Activated naive CD8-positive, alpha-beta T cell treated with anti-CD3 and anti-CD28 coated beads for 36 hours (primary cell): ENCODE results near the gene NPSR1. TPM values are rescaled to one million over a fixed set of nuclear protein-coding genes. Genes with fewer than 3 reads are reported as not detected.
"Not testable (repeated sequence)": the region's sequence is repeated elsewhere in the genome, so short reads cannot be mapped to it uniquely, and the experiment has no call there.

Experiments
- DNase-seq: peaks from one replicate; pipeline ENCODE4 v3.0.0; 2021
- H3K27ac Mint-ChIP-seq: one replicate; pipeline ENCODE4 v1.8.0; 2022; ENCODE audit warnings: mild to moderate bottlenecking, moderate library complexity, mixed read lengths
- H3K27me3 Mint-ChIP-seq: one replicate; pipeline ENCODE4 v1.8.0; 2022; ENCODE audit warnings: mild to moderate bottlenecking, mixed read lengths
- H3K36me3 Mint-ChIP-seq: one replicate; pipeline ENCODE4 v1.8.0; 2021; ENCODE audit warnings: mild to moderate bottlenecking, mixed read lengths
- H3K4me1 Mint-ChIP-seq: one replicate; pipeline ENCODE4 v1.8.0; 2021; ENCODE audit warnings: mixed read lengths
- H3K4me3 Mint-ChIP-seq: one replicate; pipeline ENCODE4 v1.8.0; 2022; ENCODE audit warnings: mild to moderate bottlenecking, moderate library complexity, mixed read lengths
- H3K9me3 Mint-ChIP-seq: one replicate; pipeline ENCODE4 v1.8.0; 2022; ENCODE audit warnings: mixed read lengths
- total RNA-seq, 2 experiments: library from RNA; stranded (reverse); gene quantifications; one replicate each; pipeline ENCODE4 v1.2.3, GENCODE V29; 2021

Gene NPSR1
- total RNA-seq, 2 experiments from 2014 or later, result not detected

DNA sequence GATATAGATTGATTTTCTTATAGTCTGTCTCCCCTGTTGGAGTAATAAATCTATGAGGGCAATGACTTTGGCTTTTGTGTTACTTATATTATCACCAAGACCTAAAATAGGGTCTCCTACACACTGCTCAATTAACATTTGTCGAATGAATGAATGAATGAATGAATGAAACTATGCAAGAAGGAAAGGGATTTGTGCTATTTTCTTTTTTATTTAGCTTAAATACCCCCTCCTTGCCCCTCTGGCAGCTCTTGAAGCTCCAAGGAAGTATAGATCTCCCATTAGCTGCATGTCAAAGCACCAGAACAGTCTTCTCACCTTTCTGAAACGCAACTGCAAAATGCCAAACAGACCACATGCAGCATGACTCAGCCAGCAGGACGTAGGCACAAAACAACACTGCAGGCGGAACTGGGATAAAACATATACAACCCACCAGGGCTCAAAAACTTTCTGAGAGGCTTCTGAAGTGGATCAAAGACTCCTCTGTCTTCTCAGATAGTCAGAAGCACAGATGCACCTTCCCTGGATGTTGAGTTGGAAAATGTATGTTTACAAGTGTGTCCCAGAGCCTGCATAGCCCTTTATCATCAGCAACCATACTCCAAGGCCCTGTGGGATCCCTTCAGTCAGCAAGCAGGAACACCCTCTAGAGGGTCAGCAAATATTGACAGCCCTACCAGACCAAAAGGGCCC is 187.8 kb downstream of the NPSR1 start:
- no peak overlapping the region for H3K4me3 Mint-ChIP-seq
- H3K9me3 Mint-ChIP-seq, result no peaks in the 10 kb centered on the region
- peaks cover 17% of the 10 kb centered on the region for H3K27me3 Mint-ChIP-seq
- H3K36me3 Mint-ChIP-seq, result no peaks in the 10 kb centered on the region
- H3K27ac Mint-ChIP-seq, result no peak overlapping the region
- DNase-seq, result no peak
- peaks cover 6% of the 10 kb centered on the region for H3K4me1 Mint-ChIP-seq

DNA sequence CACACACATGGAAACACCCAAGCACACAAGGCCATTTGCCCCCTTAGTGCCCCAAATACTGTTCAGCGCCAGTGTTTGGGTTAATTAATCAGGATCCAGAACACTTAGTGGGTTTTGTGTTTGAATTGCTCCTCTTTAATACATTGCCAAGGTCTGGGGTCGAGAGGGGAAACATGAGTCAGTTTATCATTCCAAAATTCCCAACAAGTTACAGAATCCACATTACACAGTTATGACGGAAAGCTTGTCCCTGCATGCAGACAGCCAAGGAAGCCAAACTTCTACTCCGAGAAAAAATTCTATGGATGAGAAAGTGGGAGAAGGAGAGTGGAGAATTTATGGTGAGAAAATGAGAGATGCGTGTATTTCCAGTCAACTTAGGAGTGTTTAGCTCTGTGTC is 189.0 kb downstream of the NPSR1 start:
- Mint-ChIP-seq H3K4me3 (no peak overlapping the region), H3K9me3 (no peaks in the 10 kb centered on the region), H3K27ac (no peak overlapping the region), H3K27me3 (peaks cover 26% of the 10 kb centered on the region), H3K36me3 (no peaks in the 10 kb centered on the region), H3K4me1 (peaks cover 6% of the 10 kb centered on the region)
- DNase-seq, result no peak

DNA sequence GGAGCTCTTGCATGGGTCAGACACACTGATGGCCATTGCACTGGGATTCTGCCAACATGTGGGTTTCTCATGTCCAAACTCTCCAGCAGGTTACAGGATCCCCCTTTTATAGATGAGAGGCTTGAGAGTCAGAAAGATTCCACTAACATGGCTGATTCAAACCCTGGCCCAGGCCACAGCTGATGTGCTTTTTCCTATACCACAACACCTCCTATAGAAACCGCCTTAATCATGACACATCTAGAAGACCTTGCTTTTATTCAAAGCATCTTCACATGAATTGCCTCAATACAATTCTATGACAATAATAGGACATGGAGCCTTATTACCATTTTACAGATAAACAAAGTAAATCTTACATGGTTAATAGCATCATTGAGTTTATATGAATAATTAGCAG is 190.7 kb downstream of the NPSR1 start:
- no peaks in the 10 kb centered on the region for H3K36me3 Mint-ChIP-seq
- peaks cover 7% of the 10 kb centered on the region for H3K4me1 Mint-ChIP-seq
- H3K9me3 Mint-ChIP-seq, result no peaks in the 10 kb centered on the region
- peaks cover 37% of the 10 kb centered on the region for H3K27me3 Mint-ChIP-seq
- H3K27ac Mint-ChIP-seq, result no peak overlapping the region
- no peak overlapping the region for H3K4me3 Mint-ChIP-seq
- DNase-seq, result no peak

DNA sequence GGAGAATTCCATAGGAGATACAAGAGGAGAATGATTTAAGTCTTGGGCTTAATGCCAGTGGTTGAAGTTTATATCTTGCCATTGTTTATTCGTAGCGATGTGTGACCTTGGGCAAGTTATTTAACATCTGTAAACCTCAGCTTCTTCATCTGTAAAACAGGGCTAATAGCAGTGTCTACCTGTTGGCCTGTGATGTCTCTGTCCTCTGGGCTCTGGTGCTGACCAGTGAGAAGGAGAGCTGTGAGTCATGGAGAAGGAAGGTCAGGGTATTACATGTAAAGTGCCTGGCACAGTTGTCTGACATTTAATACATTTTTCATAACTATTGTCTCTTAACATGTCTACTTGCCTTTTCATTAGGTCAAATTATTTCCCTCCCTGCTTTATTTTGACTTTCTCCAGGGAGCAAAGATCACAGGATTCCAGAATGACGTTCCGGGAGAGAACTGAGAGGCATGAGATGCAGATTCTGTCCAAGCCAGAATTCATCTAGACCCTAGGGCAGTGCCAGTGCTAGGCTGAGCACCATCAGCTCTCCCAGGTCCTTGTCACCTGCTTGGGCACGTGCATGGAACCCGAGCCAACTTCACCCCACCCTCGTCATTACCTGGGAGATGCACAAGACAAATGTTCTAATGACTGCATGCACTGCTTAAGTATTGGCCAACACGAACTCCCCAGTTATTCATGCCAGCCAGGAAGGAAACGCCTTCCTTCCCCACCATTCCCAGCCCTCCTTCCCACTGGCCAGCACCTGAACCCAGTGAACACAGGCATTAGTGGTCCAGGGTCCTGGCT is 191.3 kb downstream of the NPSR1 start:
- H3K4me1 Mint-ChIP-seq, result peaks cover 7% of the 10 kb centered on the region
- H3K27me3 Mint-ChIP-seq, result peaks cover 44% of the 10 kb centered on the region
- H3K4me3 Mint-ChIP-seq, result no peak overlapping the region
- no peak overlapping the region for H3K27ac Mint-ChIP-seq
- H3K9me3 Mint-ChIP-seq, result no peaks in the 10 kb centered on the region
- no peaks in the 10 kb centered on the region for H3K36me3 Mint-ChIP-seq
- DNase-seq, result no peak

DNA sequence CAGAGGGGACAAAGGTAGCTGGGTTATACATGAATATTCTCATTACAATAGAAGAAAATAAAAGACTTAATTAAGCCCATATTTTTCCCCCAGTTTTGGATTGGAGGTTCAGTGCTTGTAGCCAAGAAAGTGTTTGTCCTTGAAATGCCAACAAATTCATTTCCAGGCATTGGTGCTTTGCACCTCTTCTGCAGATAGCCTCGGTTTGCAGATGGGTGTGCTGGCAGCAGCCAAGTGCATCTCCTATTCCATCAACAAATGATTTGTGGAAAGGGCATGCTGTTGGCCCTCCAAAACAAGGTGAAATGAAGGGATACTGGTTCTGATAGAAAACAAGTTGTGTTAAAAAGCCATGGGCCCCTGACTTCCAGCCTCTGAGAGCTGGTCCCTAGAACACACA is 192.0 kb downstream of the NPSR1 start:
- Mint-ChIP-seq H3K27ac (no peak overlapping the region), H3K36me3 (no peaks in the 10 kb centered on the region), H3K4me3 (no peak overlapping the region), H3K27me3 (peaks cover 45% of the 10 kb centered on the region), H3K4me1 (peaks cover 5% of the 10 kb centered on the region), H3K9me3 (no peaks in the 10 kb centered on the region)
- DNase-seq, result no peak

DNA sequence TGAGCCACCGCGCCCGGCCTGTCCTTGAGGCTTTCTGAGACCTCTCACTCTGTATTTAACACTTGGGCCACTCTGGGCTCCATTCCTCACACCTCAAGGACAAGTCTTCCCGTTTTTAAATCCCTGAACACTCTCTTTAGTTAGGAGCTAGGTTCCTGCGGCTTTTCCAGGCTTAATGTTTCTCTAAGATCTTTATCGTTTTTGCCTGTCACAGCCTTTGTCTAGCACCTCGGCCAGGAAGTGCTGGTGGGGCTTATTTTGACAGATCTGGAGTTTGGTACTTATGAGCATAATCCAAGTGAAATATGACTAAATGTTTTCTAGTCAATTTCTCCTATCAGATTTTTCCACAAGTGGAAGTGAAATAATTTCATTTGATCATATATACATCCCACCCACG is 192.7 kb downstream of the NPSR1 start:
- H3K9me3 Mint-ChIP-seq, result no peaks in the 10 kb centered on the region
- no peak overlapping the region for H3K4me3 Mint-ChIP-seq
- peaks cover 41% of the 10 kb centered on the region for H3K27me3 Mint-ChIP-seq
- no peaks in the 10 kb centered on the region for H3K36me3 Mint-ChIP-seq
- H3K4me1 Mint-ChIP-seq, result peaks cover 3% of the 10 kb centered on the region
- no peak overlapping the region for H3K27ac Mint-ChIP-seq
- no peak for DNase-seq

DNA sequence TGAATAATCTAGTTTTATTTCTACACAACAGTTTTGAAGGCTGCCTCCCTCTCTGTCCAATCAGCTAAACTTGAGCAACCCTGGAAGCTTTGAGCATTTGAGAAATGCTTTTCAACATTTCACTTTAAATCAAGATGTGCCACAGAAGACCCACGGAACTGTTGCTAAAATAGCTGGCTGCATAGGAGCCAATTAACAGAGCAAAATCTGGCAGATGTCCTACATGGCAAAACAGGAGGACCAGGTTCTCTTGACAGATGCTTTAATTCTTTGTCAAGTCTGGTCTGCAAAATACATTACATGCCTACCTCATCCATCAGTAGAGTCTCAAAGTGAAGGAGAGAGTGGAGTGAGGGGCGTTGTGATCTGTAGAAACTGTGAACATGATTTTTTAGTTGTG is 193.4 kb downstream of the NPSR1 start:
- no peak overlapping the region for H3K4me3 Mint-ChIP-seq
- H3K27me3 Mint-ChIP-seq, result peaks cover 41% of the 10 kb centered on the region
- H3K27ac Mint-ChIP-seq, result no peak overlapping the region
- no peak for DNase-seq
- no peaks in the 10 kb centered on the region for H3K9me3 Mint-ChIP-seq
- peaks cover 1% of the 10 kb centered on the region for H3K4me1 Mint-ChIP-seq
- no peaks in the 10 kb centered on the region for H3K36me3 Mint-ChIP-seq

DNA sequence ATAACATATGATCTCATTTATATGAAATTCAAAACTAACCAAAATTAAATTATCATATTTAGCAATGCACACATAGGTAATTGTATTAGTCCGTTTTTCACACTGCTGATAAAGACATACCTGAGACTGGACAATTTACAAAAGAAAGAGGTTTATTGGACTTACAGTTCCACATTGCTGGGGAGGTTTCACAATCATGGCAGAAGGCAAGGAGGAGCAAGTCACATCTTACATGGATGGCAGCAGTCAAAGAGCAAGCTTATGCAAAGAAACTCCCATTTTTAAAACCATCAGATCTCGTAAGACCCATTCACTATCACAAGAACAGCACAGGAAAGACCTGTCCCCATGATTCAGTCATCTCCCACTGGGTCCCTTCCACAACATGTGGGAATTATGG is 200.4 kb downstream of the NPSR1 start:
- not testable (repeated sequence) for H3K27ac Mint-ChIP-seq, H3K36me3 Mint-ChIP-seq, H3K4me3 Mint-ChIP-seq, H3K9me3 Mint-ChIP-seq, DNase-seq, H3K4me1 Mint-ChIP-seq
- peaks cover 21% of the 10 kb centered on the region for H3K27me3 Mint-ChIP-seq

DNA sequence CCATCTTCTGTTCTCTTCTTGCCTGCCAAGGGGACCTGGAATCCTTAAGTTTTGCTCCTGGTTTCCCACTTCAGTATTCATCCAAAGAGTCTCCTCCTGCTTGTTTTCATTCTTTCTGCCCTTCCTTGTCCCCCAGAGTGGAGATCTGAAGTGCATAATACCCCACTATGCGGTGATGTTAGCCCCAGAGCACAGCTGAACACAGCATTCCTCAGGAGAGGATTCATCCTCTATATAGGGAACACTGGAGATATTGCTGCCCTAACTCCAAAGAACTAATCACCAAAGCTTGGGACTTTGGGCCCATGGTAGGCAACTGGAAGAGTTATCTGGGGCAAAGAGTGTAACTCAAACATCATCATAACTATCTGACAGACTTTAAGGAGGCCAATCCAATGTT is 201.3 kb downstream of the NPSR1 start:
- not testable (repeated sequence) for DNase-seq, H3K36me3 Mint-ChIP-seq, H3K27ac Mint-ChIP-seq, H3K4me1 Mint-ChIP-seq, H3K4me3 Mint-ChIP-seq, H3K9me3 Mint-ChIP-seq
- H3K27me3 Mint-ChIP-seq, result peaks cover 12% of the 10 kb centered on the region

DNA sequence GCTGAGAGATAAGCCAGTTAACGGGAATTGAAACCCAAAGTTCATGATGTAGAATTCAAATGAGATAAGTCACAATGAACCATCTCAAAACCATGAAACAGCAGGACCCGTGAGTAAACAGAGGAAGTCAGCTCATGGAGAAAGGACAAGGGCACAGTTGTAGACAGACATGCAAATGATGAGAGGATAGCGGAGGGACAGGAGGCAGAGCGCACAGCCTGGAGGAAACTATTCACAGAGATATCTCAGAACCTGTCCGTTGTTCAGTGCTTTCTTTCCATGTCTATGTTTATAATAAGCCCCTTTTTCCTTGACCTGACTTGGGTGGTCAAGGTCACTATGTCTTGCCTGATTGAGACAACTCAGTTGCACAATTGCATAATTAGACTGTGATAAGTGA is 208.2 kb downstream of the NPSR1 start:
- not testable (repeated sequence) for H3K27ac Mint-ChIP-seq, H3K9me3 Mint-ChIP-seq, DNase-seq, H3K36me3 Mint-ChIP-seq, H3K27me3 Mint-ChIP-seq, H3K4me3 Mint-ChIP-seq, H3K4me1 Mint-ChIP-seq

DNA sequence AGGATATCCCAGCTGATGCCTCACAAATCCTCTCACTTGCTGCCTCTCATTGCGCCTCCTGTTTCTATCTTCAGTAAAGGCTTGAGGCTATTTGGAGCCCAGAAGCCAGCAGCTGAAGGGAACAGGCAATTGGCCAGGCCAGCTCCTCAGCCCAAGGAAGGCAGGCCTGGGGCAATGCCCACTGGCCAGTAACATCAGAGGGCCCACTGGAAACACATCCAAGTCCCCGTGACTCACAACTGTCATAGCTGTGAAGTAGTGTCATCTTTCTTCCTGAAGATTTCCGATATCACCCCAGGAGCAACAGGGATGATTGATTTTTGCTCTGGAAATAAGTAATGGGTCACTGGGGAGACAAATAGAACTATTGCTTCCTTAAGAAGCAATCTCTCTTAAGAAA is 209.3 kb downstream of the NPSR1 start:
- not testable (repeated sequence) for H3K9me3 Mint-ChIP-seq, H3K27me3 Mint-ChIP-seq, H3K27ac Mint-ChIP-seq, H3K36me3 Mint-ChIP-seq, DNase-seq, H3K4me3 Mint-ChIP-seq, H3K4me1 Mint-ChIP-seq

DNA sequence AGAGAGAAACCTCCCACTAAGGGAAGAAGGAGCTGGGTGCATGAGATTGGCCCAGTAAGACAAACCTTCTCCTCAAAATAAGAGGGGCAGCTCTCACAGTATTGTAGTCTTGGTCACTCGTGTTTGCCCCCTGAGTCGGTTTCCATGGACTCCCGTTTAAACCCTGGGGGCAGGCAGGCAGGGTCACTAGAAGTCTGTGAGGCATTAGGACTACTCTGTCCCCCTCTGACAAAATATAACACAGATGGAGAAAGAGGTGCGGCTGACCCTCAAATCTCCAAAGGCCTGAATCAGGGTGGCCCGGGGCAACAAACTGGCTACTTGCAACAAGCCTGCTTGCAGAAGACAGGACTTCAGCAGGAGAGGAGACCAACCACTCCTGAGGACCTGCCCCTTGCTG is 210.6 kb downstream of the NPSR1 start:
- H3K9me3 Mint-ChIP-seq, H3K27me3 Mint-ChIP-seq, DNase-seq, H3K36me3 Mint-ChIP-seq, H3K4me3 Mint-ChIP-seq, H3K27ac Mint-ChIP-seq, H3K4me1 Mint-ChIP-seq: not testable (repeated sequence)

DNA sequence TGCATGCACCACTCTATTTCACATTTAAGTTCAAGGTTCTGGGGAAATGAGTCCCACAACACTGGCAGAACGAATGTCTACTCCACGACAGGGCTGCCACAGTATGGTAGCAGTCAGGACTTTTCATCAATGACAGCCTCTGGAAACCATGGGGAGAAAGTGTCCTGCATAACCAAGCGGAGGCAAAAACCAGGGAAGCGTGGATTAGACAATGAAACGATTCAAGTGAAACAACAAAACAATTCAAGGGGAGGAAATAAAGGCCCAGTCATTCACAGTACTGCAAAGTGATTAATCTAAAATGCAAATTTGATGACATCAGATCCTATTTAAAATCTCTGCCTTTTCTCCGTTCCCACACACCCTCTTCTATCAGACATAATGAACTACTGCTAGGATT is 211.0 kb downstream of the NPSR1 start:
- H3K36me3 Mint-ChIP-seq, result no peaks in the 10 kb centered on the region
- DNase-seq, result no peak
- H3K9me3 Mint-ChIP-seq, result peaks cover 1% of the 10 kb centered on the region
- no peaks in the 10 kb centered on the region for H3K4me1 Mint-ChIP-seq
- no peak overlapping the region for H3K27ac Mint-ChIP-seq
- no peak overlapping the region for H3K4me3 Mint-ChIP-seq
- H3K27me3 Mint-ChIP-seq, result no peaks in the 10 kb centered on the region

DNA sequence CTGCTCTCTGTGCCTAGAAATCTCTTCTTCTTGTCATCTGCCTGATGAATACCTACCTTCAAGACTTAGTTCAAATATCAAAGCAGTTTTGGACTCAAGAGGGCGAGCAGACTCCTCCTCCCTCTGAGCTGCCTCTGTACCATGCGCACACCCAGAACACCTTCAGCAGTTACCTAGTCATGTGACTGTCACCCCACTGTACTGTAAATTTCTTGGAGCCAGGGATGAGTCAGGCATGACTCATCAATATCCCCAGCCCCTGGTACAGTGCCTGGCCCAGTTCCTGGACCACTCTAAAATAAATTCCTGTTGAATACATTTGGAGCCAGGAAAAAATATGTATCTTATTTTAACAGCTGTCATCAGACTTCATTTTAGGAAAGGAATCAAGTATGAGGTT is 212.0 kb downstream of the NPSR1 start:
- not testable (repeated sequence) for H3K4me3 Mint-ChIP-seq, H3K4me1 Mint-ChIP-seq, H3K27ac Mint-ChIP-seq, DNase-seq, H3K9me3 Mint-ChIP-seq, H3K36me3 Mint-ChIP-seq, H3K27me3 Mint-ChIP-seq

DNA sequence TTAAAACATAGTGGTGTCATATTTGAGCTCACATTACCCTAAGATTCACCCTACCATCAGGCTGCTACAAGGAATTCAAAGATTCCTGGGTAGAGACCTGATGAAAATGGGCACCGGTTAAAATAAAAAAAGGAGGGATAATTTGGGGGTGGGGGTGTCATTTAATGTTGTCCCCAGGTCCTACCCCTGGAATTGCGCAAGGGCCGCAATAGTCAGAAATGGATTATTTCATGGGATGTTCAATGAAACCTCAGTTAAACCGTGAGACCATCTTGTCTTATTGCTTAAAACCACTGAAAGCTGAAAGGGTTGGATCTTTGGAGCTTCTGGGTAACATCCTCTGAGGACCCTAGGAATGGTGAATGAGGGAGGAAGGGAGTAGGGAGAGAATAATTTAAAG is 216.3 kb downstream of the NPSR1 start:
- H3K36me3 Mint-ChIP-seq, H3K4me3 Mint-ChIP-seq, H3K27ac Mint-ChIP-seq, H3K27me3 Mint-ChIP-seq, H3K9me3 Mint-ChIP-seq, H3K4me1 Mint-ChIP-seq, DNase-seq: not testable (repeated sequence)

DNA sequence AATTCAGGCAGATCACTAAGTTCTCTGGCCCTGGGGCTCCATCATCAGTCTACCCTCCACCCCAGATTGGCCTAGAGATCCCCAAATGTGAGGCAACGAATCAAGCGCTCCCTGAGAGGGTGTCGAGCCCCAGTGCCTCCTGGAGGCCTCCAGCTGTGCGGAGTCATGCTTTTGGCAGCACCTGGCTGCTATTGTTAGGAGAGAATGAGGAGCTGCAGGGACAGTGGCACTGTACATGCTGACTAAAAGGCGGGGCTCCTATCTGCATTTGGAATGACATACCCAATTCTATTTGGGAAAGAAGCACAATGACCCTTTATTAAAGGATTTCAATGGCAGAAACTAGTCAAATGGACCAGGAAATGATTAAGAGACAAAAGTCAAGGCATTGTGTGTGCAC is 217.5 kb downstream of the NPSR1 start:
- no peak overlapping the region for H3K27ac Mint-ChIP-seq

More for the DNA sequence above, 217.5 kb downstream of the NPSR1 start:
- H3K27me3 Mint-ChIP-seq, result peaks cover 3% of the 10 kb centered on the region
- no peaks in the 10 kb centered on the region for H3K4me1 Mint-ChIP-seq
- no peak overlapping the region for H3K4me3 Mint-ChIP-seq
- peaks cover 1% of the 10 kb centered on the region for H3K9me3 Mint-ChIP-seq
- no peak for DNase-seq
- H3K36me3 Mint-ChIP-seq, result no peaks in the 10 kb centered on the region
